ENCODE data around the gene EEFSEC. TPM values are rescaled to one million over a fixed set of nuclear protein-coding genes. Genes with fewer than 3 reads are reported as not detected.

Gene EEFSEC
- total RNA-seq, 1 donor from 2014 or later = 2.6 TPM

DNA sequence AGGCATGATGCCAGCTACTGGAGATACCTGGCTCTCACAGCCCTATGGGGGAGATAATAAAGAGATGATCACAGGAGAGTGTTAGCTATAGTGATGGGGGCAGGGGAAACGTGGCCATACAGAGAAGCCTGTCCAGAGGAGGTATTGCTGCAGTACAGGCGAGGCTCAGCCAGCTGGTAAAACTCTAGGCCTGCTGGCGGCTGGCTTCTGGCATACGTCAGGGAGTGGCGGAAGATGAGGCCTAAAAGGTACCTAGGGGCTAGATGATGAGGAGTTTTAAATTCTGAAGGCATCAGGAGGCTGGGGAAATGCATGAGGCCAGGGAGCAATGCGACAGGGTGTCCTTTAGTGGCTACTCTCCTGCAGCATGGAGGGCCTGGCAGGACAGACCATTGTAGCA, 110.7 kb downstream of the EEFSEC start:
- H3K9ac ChIP-seq (ENCODE audit: low read depth in 1 of 3, low read length in 3 of 3) = no peak overlapping the region
- H3K27ac ChIP-seq (ENCODE audit: low read depth, low read length) = no peak overlapping the region
- H3K4me3 ChIP-seq (ENCODE audit: low read length in 3 of 3) = no peak overlapping the region
- no peaks in the 10 kb centered on the region for H3K27me3 ChIP-seq (ENCODE audit: control insufficient read depth in 3 of 3, insufficient read depth in 3 of 3, low read length in 3 of 3)
- peaks cover 0 to 3% (median 0%) of the 10 kb centered on the region in 3 donors for H3K9me3 ChIP-seq (ENCODE audit: control insufficient read depth in 3 of 3, low read length in 3 of 3)
- H3K36me3 ChIP-seq (ENCODE audit: control insufficient read depth in 3 of 3, insufficient read depth in 3 of 3, low read length in 3 of 3) = peaks cover 8 to 10% (median 9%) of the 10 kb centered on the region in 3 donors
- H3K4me1 ChIP-seq (ENCODE audit: control insufficient read depth in 3 of 3, insufficient read depth in 3 of 3, low read length in 3 of 3) = no peaks in the 10 kb centered on the region

DNA sequence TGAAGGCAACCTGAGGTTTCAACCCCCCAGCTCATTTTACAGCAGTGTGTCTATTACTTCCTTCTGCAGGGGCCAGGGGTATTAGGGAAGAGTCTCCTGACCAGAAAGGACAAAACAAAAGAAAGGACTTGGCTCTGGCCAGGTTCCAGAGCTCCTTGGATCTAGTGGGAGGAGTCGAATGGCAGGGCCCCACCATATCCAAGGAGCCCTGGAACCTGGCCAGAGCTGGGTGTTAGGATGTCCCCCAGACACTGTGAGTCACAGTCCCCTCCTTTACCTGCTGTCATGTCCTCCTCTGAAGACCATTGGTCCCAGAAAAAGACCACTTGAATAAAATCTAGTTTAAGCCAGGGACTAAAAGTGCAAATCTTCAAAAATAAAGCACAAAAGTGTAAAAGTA, 113.2 kb downstream of the EEFSEC start:
- H3K36me3 ChIP-seq (ENCODE audit: control insufficient read depth in 3 of 3, insufficient read depth in 3 of 3, low read length in 3 of 3) = peaks cover 8 to 17% (median 10%) of the 10 kb centered on the region in 3 donors

DNA sequence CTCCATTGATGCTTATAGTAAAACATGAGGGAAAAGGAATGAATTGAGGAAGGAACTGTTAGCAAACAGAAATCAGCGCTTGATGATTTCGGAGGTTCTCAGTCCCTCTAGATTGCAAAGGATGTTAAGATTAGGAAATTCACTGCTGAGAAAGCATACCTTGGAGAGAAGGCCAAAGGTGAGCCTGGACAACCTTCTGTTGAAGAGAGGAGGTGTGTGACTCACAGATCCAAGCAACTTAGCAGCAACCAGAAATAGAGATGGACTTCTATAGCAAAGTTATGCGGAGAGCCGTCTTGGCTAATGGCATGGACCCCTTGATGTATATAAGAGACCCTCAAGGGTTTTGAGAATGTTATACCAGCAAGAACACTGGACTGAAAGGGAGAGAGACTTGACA, 114.3 kb downstream of the EEFSEC start:
- H3K4me3 ChIP-seq (ENCODE audit: low read length in 3 of 3) = no peak overlapping the region
- H3K27me3 ChIP-seq (ENCODE audit: control insufficient read depth in 3 of 3, insufficient read depth in 3 of 3, low read length in 3 of 3) = no peaks in the 10 kb centered on the region
- H3K27ac ChIP-seq (ENCODE audit: low read depth, low read length) = no peak overlapping the region
- no peaks in the 10 kb centered on the region for H3K9me3 ChIP-seq (ENCODE audit: control insufficient read depth in 3 of 3, low read length in 3 of 3)
- H3K4me1 ChIP-seq (ENCODE audit: control insufficient read depth in 3 of 3, insufficient read depth in 3 of 3, low read length in 3 of 3) = no peaks in the 10 kb centered on the region
- H3K36me3 ChIP-seq (ENCODE audit: control insufficient read depth in 3 of 3, insufficient read depth in 3 of 3, low read length in 3 of 3) = peaks cover 9 to 20% (median 10%) of the 10 kb centered on the region in 3 donors
- H3K9ac ChIP-seq (ENCODE audit: low read depth in 1 of 3, low read length in 3 of 3) = no peak overlapping the region

More for the DNA sequence above, 113.2 kb downstream of the EEFSEC start:
- Histone ChIP-seq H3K9me3 (ENCODE audit: control insufficient read depth in 3 of 3, low read length in 3 of 3) (no peaks in the 10 kb centered on the region), H3K27me3 (ENCODE audit: control insufficient read depth in 3 of 3, insufficient read depth in 3 of 3, low read length in 3 of 3) (no peaks in the 10 kb centered on the region), H3K9ac (ENCODE audit: low read depth in 1 of 3, low read length in 3 of 3) (no peak overlapping the region), H3K4me1 (ENCODE audit: control insufficient read depth in 3 of 3, insufficient read depth in 3 of 3, low read length in 3 of 3) (no peaks in the 10 kb centered on the region), H3K27ac (ENCODE audit: low read depth, low read length) (no peak overlapping the region), H3K4me3 (ENCODE audit: low read length in 3 of 3) (no peak overlapping the region)

DNA sequence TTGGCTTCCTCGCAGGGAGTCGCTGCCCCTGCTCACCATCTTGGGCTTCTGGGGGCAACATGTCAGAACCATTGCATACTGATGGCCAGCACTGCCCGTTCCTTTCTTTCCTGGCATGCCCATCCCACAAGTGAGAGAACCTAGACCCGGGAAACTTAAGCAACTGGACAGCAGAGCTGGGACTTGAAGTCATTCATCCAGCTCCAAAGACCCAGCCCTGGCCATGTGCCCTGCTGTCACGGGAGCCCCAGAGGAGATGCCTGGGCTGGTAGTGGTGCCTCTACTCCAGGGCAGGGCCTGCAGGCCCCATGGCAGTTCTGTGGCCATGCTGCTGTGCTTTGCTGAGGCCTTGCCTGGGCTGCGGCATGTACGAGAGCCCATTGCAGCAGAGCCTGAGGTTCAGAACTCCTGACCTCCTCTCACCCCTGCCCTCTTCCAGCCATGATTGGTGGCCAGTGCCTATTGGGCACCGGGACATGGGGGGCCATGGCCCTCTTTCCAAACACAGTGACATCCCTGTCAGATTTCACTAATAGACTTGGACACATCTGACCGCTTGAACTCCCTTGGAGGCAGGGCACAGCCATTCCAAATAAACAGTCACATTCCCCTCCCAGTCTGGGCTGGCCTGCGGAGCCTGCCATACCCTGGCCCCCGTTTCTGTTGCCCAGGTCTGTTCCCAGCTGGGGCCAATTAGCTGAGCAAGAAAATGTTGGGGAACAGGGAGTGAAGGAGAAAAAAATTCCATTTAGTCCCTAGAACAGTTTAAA, 115.9 kb downstream of the EEFSEC start:
- no peaks in the 10 kb centered on the region for H3K27me3 ChIP-seq (ENCODE audit: control insufficient read depth in 3 of 3, insufficient read depth in 3 of 3, low read length in 3 of 3)
- no peak overlapping the region for H3K4me3 ChIP-seq (ENCODE audit: low read length in 3 of 3)
- H3K27ac ChIP-seq (ENCODE audit: low read depth, low read length) = no peak overlapping the region
- H3K36me3 ChIP-seq (ENCODE audit: control insufficient read depth in 3 of 3, insufficient read depth in 3 of 3, low read length in 3 of 3) = peaks cover 5 to 20% (median 14%) of the 10 kb centered on the region in 3 donors
- no peak overlapping the region for H3K9ac ChIP-seq (ENCODE audit: low read depth in 1 of 3, low read length in 3 of 3)
- H3K4me1 ChIP-seq (ENCODE audit: control insufficient read depth in 3 of 3, insufficient read depth in 3 of 3, low read length in 3 of 3) = peaks cover 6 to 8% (median 7%) of the 10 kb centered on the region in 3 donors
- no peaks in the 10 kb centered on the region for H3K9me3 ChIP-seq (ENCODE audit: control insufficient read depth in 3 of 3, low read length in 3 of 3)

DNA sequence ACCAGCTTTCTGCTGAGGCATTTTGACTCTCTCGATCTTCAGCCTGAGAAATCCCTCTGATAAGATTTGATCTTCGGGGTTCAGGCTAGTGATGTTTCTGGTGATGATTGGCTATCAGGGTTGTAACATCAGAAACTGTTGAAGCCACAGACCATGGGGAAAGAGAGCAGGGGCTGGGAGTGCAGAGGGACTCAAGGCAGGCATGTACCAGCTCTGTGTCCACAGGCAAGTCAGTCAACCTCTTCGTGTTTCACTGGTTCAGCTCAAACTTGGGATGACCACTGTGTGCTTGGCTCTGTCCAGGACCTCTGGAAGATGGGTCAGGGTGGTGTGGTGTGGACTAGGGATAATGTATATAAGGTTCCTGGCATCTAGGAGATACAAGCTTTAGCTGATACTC, 116.5 kb downstream of the EEFSEC start:
- Histone ChIP-seq H3K27ac (ENCODE audit: low read depth, low read length) (no peak overlapping the region), H3K4me1 (ENCODE audit: control insufficient read depth in 3 of 3, insufficient read depth in 3 of 3, low read length in 3 of 3) (peaks cover 6 to 8% (median 7%) of the 10 kb centered on the region in 3 donors), H3K9ac (ENCODE audit: low read depth in 1 of 3, low read length in 3 of 3) (no peak overlapping the region), H3K9me3 (ENCODE audit: control insufficient read depth in 3 of 3, low read length in 3 of 3) (no peaks in the 10 kb centered on the region), H3K27me3 (ENCODE audit: control insufficient read depth in 3 of 3, insufficient read depth in 3 of 3, low read length in 3 of 3) (no peaks in the 10 kb centered on the region), H3K36me3 (ENCODE audit: control insufficient read depth in 3 of 3, insufficient read depth in 3 of 3, low read length in 3 of 3) (peaks cover 0 to 15% (median 8%) of the 10 kb centered on the region in 3 donors), H3K4me3 (ENCODE audit: low read length in 3 of 3) (no peak overlapping the region)

DNA sequence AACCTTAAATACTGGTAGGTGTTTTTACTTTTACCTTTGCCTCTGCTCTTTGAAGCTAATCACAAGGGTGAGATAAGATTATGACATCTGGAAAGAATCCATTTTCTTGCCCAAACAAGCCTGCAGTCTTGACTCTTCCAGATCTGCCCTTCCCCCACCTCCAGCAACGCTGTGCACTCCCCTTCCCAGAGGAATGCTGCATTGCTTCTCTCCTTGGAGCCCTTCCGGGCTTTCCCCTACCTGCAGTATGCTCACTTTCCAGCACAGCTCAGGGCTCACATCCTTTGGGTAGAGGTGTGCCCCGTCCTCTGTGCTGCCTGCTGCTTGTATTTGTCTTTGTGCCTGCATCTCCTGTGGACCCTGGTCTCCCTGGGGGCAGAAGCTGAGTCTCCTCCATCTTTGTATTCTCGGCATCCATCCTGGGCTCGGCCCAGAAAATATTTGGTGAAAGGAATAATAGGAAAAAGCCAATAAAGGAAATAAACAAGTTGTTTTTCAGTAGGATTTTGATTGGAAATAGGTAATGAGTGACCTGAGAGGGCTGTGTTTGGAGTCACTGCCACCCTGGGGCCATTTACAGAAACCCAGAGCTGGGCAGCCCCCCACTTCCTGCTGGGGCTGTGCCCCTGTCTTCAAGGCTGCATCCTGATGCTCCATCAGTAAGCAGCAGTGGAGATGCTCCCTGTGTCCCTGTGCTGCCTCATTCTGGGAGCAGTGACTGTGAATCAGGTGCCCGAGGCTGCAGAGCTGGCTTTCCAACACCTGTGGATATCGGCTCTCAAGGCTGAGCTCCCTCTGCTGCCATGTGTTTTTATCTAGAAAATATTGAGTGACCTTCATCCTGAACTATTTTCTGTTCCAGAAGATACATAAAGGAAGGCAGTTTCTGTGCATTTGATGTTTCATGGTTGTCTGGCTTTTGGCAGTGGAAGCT, 117.5 kb downstream of the EEFSEC start:
- H3K4me1 ChIP-seq (ENCODE audit: control insufficient read depth in 3 of 3, insufficient read depth in 3 of 3, low read length in 3 of 3) = peaks cover 6 to 8% (median 7%) of the 10 kb centered on the region in 3 donors
- H3K9me3 ChIP-seq (ENCODE audit: control insufficient read depth in 3 of 3, low read length in 3 of 3) = no peaks in the 10 kb centered on the region
- H3K4me3 ChIP-seq (ENCODE audit: low read length in 3 of 3) = no peak overlapping the region
- H3K36me3 ChIP-seq (ENCODE audit: control insufficient read depth in 3 of 3, insufficient read depth in 3 of 3, low read length in 3 of 3) = peaks cover 0 to 13% (median 8%) of the 10 kb centered on the region in 3 donors
- H3K9ac ChIP-seq (ENCODE audit: low read depth in 1 of 3, low read length in 3 of 3) = no peak overlapping the region
- no peak overlapping the region for H3K27ac ChIP-seq (ENCODE audit: low read depth, low read length)
- H3K27me3 ChIP-seq (ENCODE audit: control insufficient read depth in 3 of 3, insufficient read depth in 3 of 3, low read length in 3 of 3) = no peaks in the 10 kb centered on the region

DNA sequence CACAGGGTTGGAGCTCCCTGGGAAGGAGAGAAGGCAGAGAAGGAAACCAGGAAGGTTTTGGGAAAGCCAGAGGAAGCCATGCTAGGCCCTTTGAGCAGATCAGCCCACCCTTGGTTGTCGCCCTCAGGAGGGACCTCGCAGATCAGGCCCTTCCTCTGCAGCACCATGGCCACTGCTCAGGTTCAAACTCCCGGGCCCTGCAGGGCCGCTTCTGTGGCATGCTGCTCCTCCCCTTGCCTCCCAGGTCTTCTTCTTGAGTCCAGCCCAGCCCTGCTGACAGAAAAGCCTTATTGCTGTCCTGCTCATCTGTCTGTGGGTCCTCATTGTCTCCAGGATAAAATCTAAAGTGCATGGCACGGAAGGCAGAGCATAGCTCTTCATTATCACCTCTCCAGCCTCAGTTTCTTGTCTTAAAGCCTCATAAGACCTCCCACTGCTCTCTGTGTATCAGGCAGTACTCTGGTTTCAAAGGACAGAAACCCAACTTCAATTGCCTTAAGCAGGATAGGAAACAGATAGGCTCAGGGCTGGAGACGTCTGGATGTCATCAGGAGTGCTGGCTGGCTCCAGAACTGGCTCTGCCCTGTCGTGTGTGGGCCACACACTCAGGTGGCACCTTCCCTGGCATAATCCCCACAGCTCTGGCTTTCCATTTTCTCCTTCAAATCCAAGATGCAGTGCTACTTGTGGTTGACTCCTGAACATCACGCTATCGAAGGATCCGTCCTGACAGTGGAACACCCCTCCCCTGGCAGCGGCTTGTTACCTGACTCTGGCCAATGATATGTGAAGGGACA, 118.5 kb downstream of the EEFSEC start:
- H3K27me3 ChIP-seq (ENCODE audit: control insufficient read depth in 3 of 3, insufficient read depth in 3 of 3, low read length in 3 of 3) = no peaks in the 10 kb centered on the region
- H3K36me3 ChIP-seq (ENCODE audit: control insufficient read depth in 3 of 3, insufficient read depth in 3 of 3, low read length in 3 of 3) = peaks cover 0 to 13% (median 8%) of the 10 kb centered on the region in 3 donors
- H3K9me3 ChIP-seq (ENCODE audit: control insufficient read depth in 3 of 3, low read length in 3 of 3) = no peaks in the 10 kb centered on the region
- no peak overlapping the region for H3K9ac ChIP-seq (ENCODE audit: low read depth in 1 of 3, low read length in 3 of 3)
- no peak overlapping the region for H3K4me3 ChIP-seq (ENCODE audit: low read length in 3 of 3)
- no peak overlapping the region for H3K27ac ChIP-seq (ENCODE audit: low read depth, low read length)
- H3K4me1 ChIP-seq (ENCODE audit: control insufficient read depth in 3 of 3, insufficient read depth in 3 of 3, low read length in 3 of 3) = peaks cover 7 to 10% (median 8%) of the 10 kb centered on the region in 3 donors

DNA sequence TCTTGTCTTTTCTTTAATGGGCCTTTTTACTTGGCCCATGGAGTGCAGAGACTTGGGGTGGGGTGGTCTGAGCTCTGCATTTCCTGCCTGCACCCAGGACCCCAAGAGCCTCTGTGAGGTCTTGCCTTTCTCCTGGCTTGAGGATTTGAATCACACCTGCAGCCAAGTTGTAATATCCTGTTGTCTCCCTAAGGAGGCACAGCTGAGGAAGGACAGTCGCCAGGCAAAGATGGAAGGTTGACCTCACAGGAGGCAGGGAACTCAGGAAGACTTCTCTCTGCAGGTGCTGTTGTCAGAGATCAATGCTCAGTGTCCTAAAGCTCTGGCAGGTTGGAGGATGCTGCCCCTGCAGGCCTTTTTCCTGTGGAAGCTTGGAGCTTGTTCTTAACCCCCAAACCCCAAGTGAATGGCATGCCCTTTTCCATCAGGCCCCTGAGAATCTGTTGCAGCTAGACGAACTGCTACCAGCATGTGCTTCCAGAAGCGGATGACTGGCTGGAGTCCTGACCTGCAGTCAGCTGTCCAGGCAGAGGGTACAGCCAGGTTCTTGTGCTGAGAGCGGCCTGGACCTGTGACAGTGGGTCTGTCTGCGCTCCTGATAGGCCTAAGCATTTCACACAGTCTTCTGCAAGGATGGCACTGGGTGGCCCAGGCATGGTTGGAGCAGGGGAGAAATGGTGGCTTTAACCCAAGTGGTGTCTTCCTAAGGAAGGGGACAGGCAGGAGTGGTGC, 120.0 kb downstream of the EEFSEC start:
- Histone ChIP-seq H3K9ac (ENCODE audit: low read depth in 1 of 3, low read length in 3 of 3) (peak overlapping the region in 2 of 3 donors; percentile 7 to 57), H3K27ac (ENCODE audit: low read depth, low read length) (no peak overlapping the region), H3K4me1 (ENCODE audit: control insufficient read depth in 3 of 3, insufficient read depth in 3 of 3, low read length in 3 of 3) (peaks cover 7 to 12% (median 8%) of the 10 kb centered on the region in 3 donors)

More for the DNA sequence above, 120.0 kb downstream of the EEFSEC start:
- peaks cover 0 to 13% (median 8%) of the 10 kb centered on the region in 3 donors for H3K36me3 ChIP-seq (ENCODE audit: control insufficient read depth in 3 of 3, insufficient read depth in 3 of 3, low read length in 3 of 3)
- no peak overlapping the region for H3K4me3 ChIP-seq (ENCODE audit: low read length in 3 of 3)
- H3K9me3 ChIP-seq (ENCODE audit: control insufficient read depth in 3 of 3, low read length in 3 of 3) = no peaks in the 10 kb centered on the region
- H3K27me3 ChIP-seq (ENCODE audit: control insufficient read depth in 3 of 3, insufficient read depth in 3 of 3, low read length in 3 of 3) = no peaks in the 10 kb centered on the region

Measured in skeletal muscle tissue (tissue), 4 donors.